Measurements from ENCODE around the gene FASTKD3.

DNA sequence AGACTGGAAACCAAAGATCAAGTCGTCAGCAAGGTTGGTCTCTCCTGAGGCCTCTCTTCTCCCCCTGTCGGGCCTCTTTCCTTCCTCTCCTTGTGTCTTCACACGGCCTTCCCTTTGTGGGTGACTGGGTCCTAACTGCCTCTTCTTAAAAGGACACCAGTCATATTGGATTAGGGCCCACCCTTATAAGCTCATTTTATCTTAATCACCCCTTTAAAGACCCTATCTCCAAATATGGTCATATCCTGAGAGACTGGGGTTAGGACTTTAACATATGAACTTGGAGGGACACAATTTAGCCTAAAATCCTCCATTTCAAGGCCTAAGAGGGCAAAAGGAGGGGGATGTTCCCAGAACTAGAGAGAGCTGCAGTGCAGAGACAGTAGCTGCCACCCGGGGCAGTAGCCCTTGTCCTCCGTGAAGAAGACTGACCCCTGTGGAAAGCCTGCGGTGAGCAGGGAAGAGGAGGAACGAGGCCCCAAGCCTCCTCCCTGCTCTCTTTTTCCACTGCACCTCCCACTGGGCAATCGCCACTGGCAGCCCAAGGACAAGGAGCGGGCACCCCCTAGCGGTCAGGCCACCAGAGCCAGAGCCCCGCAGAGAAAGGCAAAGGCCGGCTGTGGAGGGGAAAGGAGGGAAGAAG lies 52.8 kb downstream of the FASTKD3 start:
- TF ChIP-seq EP300 (conservative IDR thresholded peaks at IDR 0.05; ENCODE audit: poor library complexity, severe bottlenecking): no peak
- TF ChIP-seq, protein P1, sequence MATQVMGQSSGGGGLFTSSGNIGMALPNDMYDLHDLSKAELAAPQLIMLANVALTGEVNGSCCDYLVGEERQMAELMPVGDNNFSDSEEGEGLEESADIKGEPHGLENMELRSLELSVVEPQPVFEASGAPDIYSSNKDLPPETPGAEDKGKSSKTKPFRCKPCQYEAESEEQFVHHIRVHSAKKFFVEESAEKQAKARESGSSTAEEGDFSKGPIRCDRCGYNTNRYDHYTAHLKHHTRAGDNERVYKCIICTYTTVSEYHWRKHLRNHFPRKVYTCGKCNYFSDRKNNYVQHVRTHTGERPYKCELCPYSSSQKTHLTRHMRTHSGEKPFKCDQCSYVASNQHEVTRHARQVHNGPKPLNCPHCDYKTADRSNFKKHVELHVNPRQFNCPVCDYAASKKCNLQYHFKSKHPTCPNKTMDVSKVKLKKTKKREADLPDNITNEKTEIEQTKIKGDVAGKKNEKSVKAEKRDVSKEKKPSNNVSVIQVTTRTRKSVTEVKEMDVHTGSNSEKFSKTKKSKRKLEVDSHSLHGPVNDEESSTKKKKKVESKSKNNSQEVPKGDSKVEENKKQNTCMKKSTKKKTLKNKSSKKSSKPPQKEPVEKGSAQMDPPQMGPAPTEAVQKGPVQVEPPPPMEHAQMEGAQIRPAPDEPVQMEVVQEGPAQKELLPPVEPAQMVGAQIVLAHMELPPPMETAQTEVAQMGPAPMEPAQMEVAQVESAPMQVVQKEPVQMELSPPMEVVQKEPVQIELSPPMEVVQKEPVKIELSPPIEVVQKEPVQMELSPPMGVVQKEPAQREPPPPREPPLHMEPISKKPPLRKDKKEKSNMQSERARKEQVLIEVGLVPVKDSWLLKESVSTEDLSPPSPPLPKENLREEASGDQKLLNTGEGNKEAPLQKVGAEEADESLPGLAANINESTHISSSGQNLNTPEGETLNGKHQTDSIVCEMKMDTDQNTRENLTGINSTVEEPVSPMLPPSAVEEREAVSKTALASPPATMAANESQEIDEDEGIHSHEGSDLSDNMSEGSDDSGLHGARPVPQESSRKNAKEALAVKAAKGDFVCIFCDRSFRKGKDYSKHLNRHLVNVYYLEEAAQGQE (IDR thresholded peaks at IDR 0.05; ENCODE audit: borderline replicate concordance): no peak
- no peak for TF ChIP-seq POLR2AphosphoS5 (IDR thresholded peaks at IDR 0.05)
